WERI-Rb-1 (cell line): ENCODE measurements around the gene EEF1A2.

Experiments used
- DNase-seq: peaks from one replicate; pipeline ENCODE4 v3.0.0-alpha.2; 2020
- H3K27ac ChIP-seq: fragments of 250-450 bp; sonication (Bioruptor Pico); 2 replicates; pipeline ENCODE4 v1.5.1; 2020; ENCODE audit warnings: mild to moderate bottlenecking, moderate library complexity
- H3K27me3 ChIP-seq: fragments of 250-450 bp; sonication (Bioruptor Pico); 2 replicates; pipeline ENCODE4 v1.5.1; 2021; ENCODE audit warnings: mild to moderate bottlenecking, low read depth, moderate library complexity; ENCODE audit not compliant: insufficient read depth, severe bottlenecking
- H3K36me3 ChIP-seq: fragments of 250-450 bp; sonication (Bioruptor Pico); 2 replicates; pipeline ENCODE4 v1.5.1; 2020; ENCODE audit warnings: mild to moderate bottlenecking, moderate library complexity
- H3K4me3 ChIP-seq: 2 replicates; pipeline ENCODE4 v1.5.1; 2011; ENCODE audit warnings: low read depth, mild to moderate bottlenecking, control low read depth, low read length
- H3K9me3 ChIP-seq: fragments of 250-450 bp; sonication (Bioruptor Pico); 2 replicates; pipeline ENCODE4 v1.5.1; 2021; ENCODE audit warnings: mild to moderate bottlenecking, moderate library complexity; ENCODE audit not compliant: severe bottlenecking
- CTCF ChIP-seq: IDR thresholded peaks from 2 replicates; pipeline ENCODE4 v1.5.1; 2011; ENCODE audit warnings: low read depth, mild to moderate bottlenecking, control low read depth, inconsistent platforms, low read length

Gene EEF1A2

GRCh38 chr20:63466250-63466825, 32.5 kb downstream of the EEF1A2 start:
- Histone ChIP-seq H3K4me3 (no peak overlapping the region), H3K27ac (no peak overlapping the region), H3K27me3 (no peaks in the 10 kb centered on the region), H3K9me3 (no peaks in the 10 kb centered on the region), H3K36me3 (peaks cover 15% of the 10 kb centered on the region)
- no peak for DNase-seq
- TF ChIP-seq CTCF, result no peak

- H3K9me3 ChIP-seq, result no peaks in the 10 kb centered on the region
- H3K4me3 ChIP-seq, result no peak overlapping the region
- no peak overlapping the region for H3K27ac ChIP-seq
- no peaks in the 10 kb centered on the region for H3K27me3 ChIP-seq
- TF ChIP-seq CTCF, result no peak
- peaks cover 15% of the 10 kb centered on the region for H3K36me3 ChIP-seq
- DNase-seq, result no peak
These were observed 33.3 kb downstream of the EEF1A2 start for GRCh38 chr20:63465380-63466249.

GRCh38 chr20:63464289-63464635, 34.6 kb downstream of the EEF1A2 start:
- H3K4me3 ChIP-seq, result no peak overlapping the region
- no peak for DNase-seq
- peaks cover 15% of the 10 kb centered on the region for H3K36me3 ChIP-seq
- no peak overlapping the region for H3K27ac ChIP-seq
- TF ChIP-seq CTCF, result no peak
- no peaks in the 10 kb centered on the region for H3K9me3 ChIP-seq
- H3K27me3 ChIP-seq, result no peaks in the 10 kb centered on the region

DNA sequence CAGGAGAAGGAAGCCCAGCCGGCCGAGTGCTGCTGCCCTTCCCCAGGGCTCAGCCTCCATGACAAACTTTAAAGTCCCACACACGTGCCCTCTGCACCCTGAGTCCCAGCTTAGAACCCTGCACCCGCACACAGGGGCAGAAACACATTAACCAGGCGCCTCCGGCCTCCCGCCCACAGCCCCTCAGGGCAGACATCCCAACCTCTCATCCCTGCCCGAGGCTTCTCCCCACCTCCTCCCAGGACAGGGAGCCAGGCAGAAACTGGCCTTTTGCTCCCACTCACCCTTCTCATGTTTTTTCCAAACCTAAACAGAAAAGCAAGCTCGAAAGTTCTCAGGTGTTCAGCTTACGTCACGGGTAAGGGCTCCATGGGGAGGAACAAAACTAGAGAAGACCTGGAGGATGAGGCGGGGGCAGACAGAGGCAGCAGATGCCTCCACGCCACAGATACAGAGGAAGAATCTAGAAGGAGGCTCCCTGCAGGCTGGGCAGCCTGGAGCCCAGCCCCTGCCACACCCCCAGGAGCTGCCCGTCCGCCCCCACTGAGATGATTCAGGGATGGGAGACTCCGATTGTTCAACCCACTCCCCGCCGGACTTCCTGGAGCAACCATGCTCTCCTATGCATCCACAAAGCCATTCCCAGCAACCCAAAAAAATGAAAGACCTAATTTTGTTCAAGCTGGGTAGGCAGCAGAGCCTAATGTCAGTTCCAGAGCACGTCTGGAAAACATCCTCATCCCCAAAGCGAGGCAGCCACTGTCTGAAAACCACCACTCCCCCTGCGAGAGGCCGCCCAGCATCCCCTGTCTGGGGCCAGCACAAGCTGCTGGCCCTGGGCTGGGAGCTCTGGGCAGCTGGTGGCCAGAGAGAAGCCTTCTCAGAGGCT, 35.2 kb downstream of the EEF1A2 start:
- Histone ChIP-seq H3K27ac (no peak overlapping the region), H3K4me3 (no peak overlapping the region)
- no peak for DNase-seq

DNA sequence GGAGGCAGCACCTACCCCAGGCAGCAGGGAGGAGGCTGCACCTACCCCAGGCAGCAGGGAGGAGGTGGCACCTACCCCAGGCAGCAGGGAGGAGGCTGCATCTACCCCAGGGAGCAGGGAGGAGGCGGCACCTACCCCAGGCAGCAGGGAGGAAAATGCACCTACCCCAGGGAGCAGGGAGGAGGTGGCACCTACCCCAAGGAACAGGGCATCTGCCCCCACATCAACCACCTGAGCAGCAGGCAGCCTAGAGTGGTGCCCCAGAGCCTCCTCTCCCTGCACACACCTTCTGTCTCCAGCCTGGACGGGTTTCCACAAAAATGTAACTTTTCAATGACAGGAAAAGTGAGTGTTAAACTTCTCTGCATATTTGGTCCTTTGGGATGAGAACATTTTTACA, 36.6 kb downstream of the EEF1A2 start:
- TF ChIP-seq CTCF, result no peak
- Histone ChIP-seq H3K27me3 (no peaks in the 10 kb centered on the region), H3K4me3 (no peak overlapping the region), H3K36me3 (peaks cover 12% of the 10 kb centered on the region), H3K27ac (no peak overlapping the region), H3K9me3 (no peaks in the 10 kb centered on the region)
- no peak for DNase-seq

More for the DNA sequence above, 35.2 kb downstream of the EEF1A2 start:
- H3K27me3 ChIP-seq, result no peaks in the 10 kb centered on the region
- TF ChIP-seq CTCF, result no peak
- peaks cover 19% of the 10 kb centered on the region for H3K36me3 ChIP-seq
- no peaks in the 10 kb centered on the region for H3K9me3 ChIP-seq
